ENCODE measurements around the gene PMVK.
"Not testable (repeated sequence)": the region's sequence is repeated elsewhere in the genome, so short reads cannot be mapped to it uniquely, and the experiment has no call there.

DNA sequence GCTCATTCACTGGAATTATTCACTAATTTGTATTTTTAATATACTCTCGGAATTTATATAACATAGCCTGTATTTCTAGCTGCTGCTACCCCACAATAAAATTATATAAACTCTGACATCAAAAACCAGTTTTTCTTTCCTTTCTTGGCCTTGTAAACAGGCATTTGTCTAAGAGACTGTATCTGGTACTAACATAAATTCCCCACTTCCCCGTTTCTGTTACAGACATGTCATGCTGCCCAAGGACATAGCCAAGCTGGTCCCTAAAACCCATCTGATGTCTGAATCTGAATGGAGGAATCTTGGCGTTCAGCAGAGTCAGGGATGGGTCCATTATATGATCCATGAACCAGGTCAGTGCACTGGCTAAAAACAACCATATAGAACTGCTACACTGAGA, 41.2 kb upstream of the PMVK start:
- TF ChIP-seq, protein P1, sequence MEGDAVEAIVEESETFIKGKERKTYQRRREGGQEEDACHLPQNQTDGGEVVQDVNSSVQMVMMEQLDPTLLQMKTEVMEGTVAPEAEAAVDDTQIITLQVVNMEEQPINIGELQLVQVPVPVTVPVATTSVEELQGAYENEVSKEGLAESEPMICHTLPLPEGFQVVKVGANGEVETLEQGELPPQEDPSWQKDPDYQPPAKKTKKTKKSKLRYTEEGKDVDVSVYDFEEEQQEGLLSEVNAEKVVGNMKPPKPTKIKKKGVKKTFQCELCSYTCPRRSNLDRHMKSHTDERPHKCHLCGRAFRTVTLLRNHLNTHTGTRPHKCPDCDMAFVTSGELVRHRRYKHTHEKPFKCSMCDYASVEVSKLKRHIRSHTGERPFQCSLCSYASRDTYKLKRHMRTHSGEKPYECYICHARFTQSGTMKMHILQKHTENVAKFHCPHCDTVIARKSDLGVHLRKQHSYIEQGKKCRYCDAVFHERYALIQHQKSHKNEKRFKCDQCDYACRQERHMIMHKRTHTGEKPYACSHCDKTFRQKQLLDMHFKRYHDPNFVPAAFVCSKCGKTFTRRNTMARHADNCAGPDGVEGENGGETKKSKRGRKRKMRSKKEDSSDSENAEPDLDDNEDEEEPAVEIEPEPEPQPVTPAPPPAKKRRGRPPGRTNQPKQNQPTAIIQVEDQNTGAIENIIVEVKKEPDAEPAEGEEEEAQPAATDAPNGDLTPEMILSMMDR (IDR thresholded peaks at IDR 0.05; ENCODE audit: borderline replicate concordance, extremely low read depth, low read length, poor library complexity, severe bottlenecking), result not testable (repeated sequence)
- not testable (repeated sequence) for TF ChIP-seq EZH2 (IDR thresholded peaks at IDR 0.05; ENCODE audit: borderline replicate concordance, low read depth, low read length, severe bottlenecking)
